CD4-positive, alpha-beta T cell treated with Interleukin-17A for 4 hours (primary cell): Measurements from ENCODE around the gene MYOG.

Experiments used
- DNase-seq: peaks from one replicate; pipeline ENCODE4 v3.0.0-alpha.2; 2020; ENCODE audit warnings: mixed read lengths

MYOG gene

DNA sequence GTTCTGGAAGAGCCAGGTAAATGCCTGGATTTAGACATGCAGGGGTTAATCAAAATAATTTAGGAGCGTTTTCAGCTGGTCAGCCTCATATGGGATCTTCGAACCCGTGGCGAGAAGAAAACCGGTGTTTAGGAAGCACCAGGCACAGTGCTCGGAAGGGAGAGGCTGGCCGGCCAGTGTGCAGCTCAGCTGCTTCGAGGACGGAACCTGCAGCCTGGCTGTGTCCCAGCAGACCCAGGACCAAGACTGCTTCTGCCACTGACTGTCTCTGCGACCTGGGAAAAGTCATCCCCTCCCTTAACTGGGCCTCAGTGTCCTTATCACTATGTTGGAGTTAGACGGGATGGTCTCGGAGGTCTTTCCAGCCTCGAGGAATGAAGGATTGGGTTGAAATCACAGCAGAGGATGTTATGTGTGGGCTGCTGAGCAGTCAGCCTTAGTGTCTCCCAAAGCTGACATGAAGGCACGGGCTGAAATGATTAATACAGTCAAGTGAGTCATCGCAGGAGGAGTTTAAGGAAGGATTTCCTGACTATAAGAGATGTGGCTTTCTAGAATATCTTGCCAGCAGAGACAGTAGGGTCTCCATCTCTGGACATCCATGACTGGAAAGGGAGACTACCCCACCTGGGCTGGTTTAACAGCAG lies 38.7 kb downstream of the MYOG start:
- DNase-seq = no peak

DNA sequence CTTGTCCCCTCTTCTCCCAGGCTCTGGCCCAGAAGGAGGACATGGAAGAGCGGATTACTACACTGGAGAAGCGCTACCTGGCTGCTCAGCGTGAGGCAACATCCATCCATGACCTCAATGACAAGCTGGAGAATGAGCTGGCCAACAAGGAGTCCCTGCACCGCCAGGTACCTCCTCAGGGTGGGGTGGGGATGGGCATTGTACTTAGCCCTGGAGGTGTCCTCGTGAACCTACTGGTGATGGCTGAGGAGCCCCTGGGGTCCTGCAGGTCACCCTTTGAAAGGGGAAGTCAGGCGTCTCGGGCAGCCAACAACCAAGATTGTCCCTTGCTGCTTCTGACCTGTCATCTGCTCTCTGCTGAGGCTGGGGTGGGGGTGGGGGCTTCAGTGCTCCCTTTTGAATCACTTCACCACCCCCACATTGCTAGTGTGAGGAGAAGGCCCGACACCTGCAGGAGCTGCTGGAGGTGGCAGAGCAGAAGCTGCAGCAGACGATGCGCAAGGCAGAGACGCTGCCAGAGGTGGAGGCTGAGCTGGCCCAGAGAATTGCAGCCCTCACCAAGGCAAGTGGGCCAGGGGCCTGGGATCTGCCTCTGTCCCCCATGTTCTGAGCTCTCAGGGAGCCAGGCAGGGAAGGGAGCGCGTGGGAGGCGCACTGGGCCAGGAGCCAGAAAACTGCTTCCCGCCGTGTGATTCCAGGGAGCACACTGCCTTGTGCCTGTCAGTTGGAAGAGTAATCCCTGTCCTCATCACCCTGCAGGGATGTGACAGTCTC lies 39.8 kb downstream of the MYOG start:
- DNase-seq = no peak

DNA sequence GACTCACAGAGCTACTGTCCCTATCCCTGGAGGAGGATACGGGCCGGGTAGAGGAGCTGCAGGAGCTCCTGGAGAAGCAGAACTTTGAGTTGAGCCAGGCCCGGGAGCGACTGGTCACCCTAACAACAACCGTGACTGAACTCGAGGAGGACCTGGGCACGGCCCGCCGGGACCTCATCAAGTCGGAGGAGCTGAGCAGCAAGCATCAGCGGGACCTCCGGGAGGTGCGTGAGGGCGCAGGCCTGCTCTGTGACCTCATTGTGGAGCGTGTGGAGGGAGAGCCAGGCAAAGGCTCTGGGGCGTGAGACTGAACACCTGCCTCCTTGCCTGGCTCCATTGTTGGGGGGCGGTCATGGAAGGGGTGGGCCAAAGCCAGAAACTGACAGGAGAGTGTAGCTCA lies 40.5 kb downstream of the MYOG start:
- no peak for DNase-seq

- DNase-seq = no peak
Measured at GRCh38 chr1:203044546-203045250, 41.1 kb downstream of the MYOG start.

- DNase-seq = no peak
Measured at GRCh38 chr1:203043830-203044545, 41.8 kb downstream of the MYOG start.

DNA sequence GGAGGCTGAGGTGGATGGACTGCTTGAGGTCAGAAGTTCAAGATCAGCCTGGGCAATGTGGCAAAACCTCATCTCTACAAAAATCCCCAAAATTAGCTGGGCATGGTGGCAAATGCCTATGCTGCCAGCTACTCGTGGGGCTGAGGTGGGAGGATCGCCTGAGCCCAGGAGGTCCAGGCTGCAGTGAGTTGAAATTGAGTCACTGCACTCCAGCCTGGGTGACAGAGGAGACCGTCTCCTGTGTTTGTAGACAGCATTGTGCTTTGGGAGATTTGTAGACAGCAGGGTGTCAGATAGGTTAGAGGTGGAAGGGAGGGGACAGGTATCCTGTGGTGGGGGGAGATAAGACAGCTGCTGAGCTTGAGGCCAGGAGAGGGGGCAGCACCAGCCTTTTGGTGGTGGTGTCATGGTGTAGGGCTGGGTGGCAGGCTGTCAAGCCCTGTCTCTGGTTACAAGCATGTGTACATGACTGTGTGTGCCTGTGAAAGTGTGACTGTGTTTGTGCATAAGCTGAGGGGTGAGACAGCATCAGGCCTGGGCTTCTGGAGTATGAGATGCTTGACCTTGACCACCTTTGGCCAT lies 44.4 kb downstream of the MYOG start:
- DNase-seq = no peak

DNA sequence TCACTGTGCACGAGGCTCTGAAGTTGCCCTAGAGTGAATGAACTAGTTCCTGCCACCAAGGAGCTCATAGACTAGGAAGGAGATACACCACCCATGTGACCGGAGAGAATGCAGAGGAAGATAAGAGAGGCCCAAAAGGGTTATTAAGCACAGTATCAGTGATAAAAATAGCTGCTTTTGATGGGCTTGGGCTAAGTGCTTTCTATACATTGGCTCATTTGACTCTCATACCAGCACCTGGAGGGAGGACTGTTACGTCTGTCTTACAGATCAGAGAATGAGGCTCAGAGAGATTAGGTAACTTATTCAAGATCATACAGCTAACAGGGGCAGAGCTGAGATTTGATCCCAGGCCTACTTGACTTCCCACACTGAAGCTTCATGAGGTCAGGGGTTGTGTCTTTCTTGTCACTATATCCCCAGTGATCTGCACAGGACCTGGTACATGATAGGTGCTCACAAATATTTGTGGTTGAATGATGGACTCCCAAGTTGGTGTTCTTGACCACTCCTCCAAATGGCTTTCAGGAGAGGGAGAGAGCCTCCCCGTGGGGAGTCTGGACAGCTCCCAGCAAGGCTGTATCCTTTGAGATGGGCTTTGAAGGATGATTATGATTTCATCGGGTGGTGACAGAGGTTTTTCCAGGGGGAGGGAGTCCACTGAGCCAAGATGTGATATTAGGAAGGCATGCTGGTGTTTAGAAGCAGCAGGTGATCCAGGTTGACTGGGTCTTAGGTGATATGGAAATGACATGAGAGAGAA lies 45.1 kb downstream of the MYOG start:
- no peak for DNase-seq

DNA sequence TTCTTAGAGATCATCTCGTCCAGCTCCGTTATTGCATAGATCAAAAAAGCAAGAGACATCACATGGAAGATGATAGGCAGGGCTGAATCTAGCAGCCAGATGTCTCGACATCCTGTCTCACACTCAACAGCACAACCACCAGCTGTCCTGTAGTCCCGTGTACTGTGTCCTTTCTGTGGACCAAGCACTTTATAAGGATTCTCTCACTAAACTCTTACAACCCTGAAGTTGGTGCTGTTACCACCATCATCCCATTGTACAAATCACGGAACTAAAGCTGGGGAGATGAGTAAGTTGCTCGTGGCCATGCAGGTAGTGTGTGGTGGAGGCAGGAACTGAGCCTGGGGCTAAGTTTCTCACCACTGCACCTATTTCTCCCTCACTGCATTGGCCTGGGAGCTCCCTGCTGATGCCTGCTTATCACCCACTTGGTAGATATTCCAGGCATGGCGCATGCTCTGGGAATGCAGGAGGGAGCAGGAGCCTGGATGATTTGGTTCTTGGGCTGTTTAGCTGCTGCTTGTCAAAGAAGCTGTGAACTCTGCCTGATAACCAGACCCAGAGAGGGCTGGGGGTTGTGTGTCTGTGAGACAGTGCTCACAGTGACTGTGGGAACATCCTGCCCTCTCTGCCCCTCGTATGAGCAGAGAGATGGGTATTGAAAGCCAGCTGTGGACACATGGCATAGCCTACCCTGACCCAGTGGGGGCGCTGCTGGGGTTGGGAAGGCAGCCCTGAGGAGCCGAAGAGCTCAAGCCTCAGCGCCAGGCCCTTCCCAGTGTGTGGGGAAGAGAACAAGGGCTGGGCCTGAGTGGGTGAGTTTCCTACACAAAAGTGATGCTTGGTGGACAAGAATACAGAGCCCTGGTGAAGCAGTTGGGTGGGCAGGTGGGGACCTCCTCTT lies 46.0 kb downstream of the MYOG start:
- DNase-seq = no peak

GRCh38 chr1:203038891-203039608 lies 46.8 kb downstream of the MYOG start:
- peak; percentile 76 for DNase-seq

GRCh38 chr1:203038217-203038741 lies 47.5 kb downstream of the MYOG start:
- DNase-seq = no peak

- no peak for DNase-seq
Measured at GRCh38 chr1:203037509-203038190, 48.2 kb downstream of the MYOG start.

GRCh38 chr1:203036537-203036936 lies 49.3 kb downstream of the MYOG start:
- no peak for DNase-seq

- no peak for DNase-seq
Measured at GRCh38 chr1:203036135-203036534, 49.7 kb downstream of the MYOG start.

- no peak for DNase-seq
Measured at GRCh38 chr1:203035111-203036000, 50.5 kb downstream of the MYOG start.

GRCh38 chr1:203034422-203035110 lies 51.2 kb downstream of the MYOG start:
- DNase-seq = no peak

- no peak for DNase-seq
Measured at GRCh38 chr1:203033917-203034316, 51.9 kb downstream of the MYOG start.

- DNase-seq = no peak
Measured at GRCh38 chr1:203033287-203033686, 52.5 kb downstream of the MYOG start.
